ENCODE results near the gene ITGAL.
"Not testable (repeated sequence)": the region's sequence is repeated elsewhere in the genome, so short reads cannot be mapped to it uniquely, and the experiment has no call there.

Gene ITGAL

DNA sequence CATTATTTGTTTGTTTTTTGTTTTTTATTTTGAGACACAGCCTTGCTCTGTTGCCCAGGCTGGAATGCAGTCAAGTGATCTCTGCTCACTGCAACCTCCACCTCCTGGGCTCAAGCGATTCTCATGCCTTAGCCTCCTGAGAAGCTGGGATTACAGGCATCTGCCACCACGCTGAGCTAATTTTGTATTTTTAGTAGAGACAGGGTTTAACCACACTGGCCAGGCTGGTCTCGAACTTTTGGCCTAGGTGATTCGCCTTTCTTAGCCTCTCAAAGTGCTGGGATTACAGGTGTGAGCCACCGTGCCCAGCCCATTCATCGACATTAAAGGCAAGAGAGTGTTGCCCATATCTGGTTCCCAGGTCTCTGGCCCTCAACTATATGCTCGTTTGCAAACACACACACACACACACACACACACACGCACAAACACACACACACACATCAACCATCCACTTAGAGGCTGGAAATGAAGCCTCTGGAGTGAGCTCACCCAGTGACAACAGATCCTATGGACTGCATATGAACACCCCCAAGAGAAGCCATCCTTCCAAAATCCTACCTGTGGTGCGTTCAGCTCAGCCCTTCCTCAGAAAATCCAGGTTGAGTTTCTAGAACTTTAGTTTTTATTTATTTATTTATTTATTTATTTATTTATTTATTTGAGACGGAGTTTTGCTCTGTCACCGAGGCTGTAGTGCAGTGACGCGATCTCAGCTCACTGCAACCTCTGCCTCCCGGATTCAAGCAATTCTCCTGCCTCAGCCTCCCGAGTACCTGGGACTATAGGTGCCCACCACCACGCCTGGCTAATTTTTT, 14.6 kb upstream of the ITGAL start:
- DNase-seq = no peak

DNA sequence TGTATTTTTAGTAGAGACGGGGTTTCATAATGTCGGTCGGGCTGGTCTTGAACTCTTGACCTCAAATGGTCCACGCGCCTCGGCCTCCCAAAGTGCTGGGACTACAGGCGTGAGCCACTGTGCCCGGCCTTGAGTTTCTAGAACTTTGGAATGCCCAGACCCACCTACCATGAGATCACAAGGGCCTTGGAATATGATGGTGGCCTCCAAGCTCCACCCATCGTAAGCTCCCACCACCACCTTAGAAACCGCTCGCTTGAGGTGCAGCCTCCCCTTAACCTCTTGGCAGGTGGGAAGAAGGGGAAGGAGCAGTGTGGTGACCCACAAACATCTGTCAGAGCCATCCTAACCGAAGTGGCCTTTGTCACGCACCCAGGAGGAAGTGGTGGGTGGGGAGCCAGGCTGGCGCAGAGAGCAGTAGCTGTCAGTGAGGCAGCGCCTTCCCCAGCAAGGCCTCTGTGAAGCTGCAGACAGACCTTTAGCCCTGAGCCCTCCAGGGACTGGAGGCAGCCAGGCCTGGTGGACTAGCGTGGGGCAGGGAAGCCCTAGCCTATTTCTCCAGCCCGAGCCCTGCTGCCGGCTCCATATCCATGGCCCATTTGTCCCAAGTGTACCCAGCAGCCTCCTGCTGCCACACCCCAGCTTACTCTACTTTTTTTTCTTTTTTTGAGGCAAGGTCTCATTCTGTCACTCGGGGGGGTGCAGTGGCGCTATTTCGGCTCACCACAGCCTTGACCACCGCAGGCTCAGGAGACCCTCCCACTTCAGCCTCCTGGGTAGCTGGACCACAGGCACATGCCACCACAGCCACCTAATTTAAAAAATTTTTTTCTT, 13.8 kb upstream of the ITGAL start:
- DNase-seq = peak; percentile 67 to 78

DNA sequence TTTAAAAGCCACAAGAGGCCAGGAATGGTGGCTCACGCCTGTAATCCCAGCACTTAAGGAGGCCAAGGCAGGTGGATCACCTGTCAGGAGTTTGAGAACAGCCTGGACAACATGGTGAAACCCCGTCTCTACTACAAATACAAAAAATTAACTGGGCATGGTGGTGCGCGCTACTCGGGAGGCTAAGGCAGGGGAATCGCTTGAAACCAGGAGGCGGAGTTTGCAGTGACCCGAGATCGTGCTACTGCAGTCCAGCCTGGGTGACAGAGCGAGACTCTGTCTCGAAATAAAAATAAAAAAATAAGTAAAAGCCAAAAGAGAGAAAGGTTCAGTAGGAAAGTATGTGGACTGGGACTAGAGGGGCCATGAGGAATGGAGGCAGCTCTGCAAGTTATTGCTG, 13.1 kb upstream of the ITGAL start:
- no peak for DNase-seq

DNA sequence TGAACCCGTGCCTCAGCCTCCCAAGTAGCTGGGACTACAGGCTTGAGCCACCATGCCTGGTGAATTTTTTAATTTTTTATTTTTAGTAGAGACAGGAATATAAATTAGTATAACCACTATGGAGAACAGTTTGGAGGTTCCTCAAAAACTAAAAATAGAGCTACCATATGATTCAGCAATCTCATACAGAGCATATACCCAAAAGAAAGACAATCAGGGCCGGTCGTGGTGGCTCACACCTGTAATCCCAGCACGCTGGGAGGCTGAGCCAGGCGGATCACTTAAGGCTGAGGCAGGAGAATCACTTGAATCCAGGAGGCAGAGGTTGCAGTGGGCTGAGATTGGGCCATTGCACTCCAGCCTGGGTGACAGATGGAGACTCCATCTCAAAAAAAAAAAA, 11.1 kb upstream of the ITGAL start:
- DNase-seq = not testable (repeated sequence)

GRCh38 chr16:30464078-30464477, 8.5 kb upstream of the ITGAL start:
- no peak for DNase-seq

GRCh38 chr16:30470170-30470512, 2.4 kb upstream of the ITGAL start:
- DNase-seq = no peak

GRCh38 chr16:30470632-30470995, 1.9 kb upstream of the ITGAL start:
- no peak for DNase-seq

- DNase-seq = peak; percentile 34 to 58
These were observed 910 bp downstream of the ITGAL start for GRCh38 chr16:30473231-30474073.

DNA sequence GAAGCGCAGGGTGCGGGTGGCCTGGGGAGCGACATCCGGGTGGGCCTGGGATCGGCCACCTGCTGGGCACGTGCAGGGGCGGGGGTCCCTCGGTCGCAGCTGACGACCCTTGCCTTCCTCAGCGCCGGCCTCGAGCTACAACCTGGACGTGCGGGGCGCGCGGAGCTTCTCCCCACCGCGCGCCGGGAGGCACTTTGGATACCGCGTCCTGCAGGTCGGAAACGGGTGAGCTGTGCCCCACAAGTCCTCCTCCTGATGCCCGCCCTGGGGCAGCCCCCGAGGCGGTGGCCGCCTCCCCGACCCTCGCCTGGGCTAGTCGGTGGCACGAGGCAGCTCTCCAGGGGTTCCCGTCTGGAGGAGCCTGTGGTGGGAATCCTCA, 1.5 kb downstream of the ITGAL start:
- DNase-seq = no peak

- DNase-seq = no peak
These were observed 2.1 kb downstream of the ITGAL start for GRCh38 chr16:30474684-30475083.

GRCh38 chr16:30476991-30477390, 4.4 kb downstream of the ITGAL start:
- DNase-seq = no peak

- not testable (repeated sequence) for DNase-seq
These were observed 5.2 kb downstream of the ITGAL start for GRCh38 chr16:30477773-30478172.

GRCh38 chr16:30478766-30479478, 6.4 kb downstream of the ITGAL start:
- no peak for DNase-seq

- no peak for DNase-seq
These were observed 8.8 kb downstream of the ITGAL start for GRCh38 chr16:30481381-30481780.

DNA sequence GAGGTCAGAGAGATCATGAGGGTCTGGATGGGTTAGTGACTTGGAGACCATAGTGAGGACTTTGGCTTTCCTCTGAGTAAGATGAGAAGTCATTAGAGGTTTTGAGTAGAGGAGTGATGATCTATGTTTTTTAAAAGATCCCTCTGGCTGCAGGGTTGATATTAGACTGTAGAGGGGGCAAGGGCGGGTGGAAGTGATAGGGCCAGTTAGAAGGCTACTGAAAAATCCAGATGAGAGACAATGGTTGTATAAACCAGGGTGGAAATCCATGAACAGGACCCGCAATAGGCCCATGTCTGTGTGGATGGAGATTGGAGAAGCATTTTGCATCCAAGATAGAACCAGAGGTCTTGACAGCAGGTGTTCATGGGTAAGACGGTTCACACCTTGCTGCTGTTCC, 9.8 kb downstream of the ITGAL start:
- peak in 1 of 2 donors; percentile 36 for DNase-seq

GRCh38 chr16:30484887-30485286, 12.3 kb downstream of the ITGAL start:
- DNase-seq = no peak

- DNase-seq = no peak
These were observed 13.4 kb downstream of the ITGAL start for GRCh38 chr16:30485818-30486436.

- no peak for DNase-seq
These were observed 16.4 kb downstream of the ITGAL start for GRCh38 chr16:30488764-30489605.

DNA sequence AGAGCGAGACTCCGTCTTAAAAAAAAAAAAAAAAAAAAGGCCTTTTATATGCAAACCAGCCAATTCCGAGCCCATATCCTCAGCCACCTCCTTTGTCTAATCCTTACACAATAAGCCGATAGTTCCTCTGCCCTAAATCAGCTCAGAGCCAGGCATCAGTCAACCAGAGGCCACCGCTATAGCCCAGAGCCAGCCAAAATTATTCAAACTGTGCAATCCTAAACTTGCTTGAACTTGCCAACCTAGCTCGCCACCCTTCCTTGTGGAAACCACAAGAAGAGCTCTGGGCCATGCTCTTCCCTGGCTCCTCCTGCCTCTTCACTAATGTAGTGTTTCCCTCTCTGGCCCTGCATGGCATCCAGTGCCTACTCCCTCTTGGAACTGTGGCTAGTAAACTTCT, 17.7 kb downstream of the ITGAL start:
- DNase-seq = no peak

DNA sequence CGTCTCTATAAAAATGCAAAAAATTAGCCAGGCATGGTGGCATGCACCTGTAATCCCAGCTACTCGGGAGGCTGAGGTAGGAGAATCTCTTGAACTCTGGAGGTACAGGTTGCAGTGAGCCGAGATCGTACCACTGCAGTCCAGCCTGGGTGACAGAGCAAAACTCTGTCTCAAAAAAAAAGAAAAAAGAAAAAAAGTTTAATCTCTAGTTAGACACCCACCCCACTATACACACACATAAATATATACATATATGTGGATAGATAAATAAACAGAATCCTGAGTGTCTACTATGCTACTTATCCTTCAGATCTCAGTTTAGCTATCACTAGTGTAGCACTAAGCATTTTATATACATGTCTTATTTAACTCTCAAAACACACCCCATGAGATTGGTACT, 18.7 kb downstream of the ITGAL start:
- DNase-seq = no peak

GRCh38 chr16:30491744-30492308, 19.3 kb downstream of the ITGAL start:
- DNase-seq = peak in 1 of 2 donors; percentile 31
